Vagina (tissue), 2 donors: ENCODE measurements around the gene ALPK1. TPM values are rescaled to one million over a fixed set of nuclear protein-coding genes. Genes with fewer than 3 reads are reported as not detected.
A peak's percentile ranks its signal among the peaks of the same experiment; 100 is the strongest.
"Not testable (repeated sequence)": the region's sequence is repeated elsewhere in the genome, so short reads cannot be mapped to it uniquely, and the experiment has no call there.

Source experiments
- DNase-seq, 2 donors: peaks; one replicate each; pipeline ENCODE4 v3.0.0-alpha.2; 2017; ENCODE audit errors: extremely low spot score in 2 of 2
- H3K27ac ChIP-seq: fragments of 200-600 bp; sonication (generic); one replicate; pipeline ENCODE4 v1.5.1; 2019
- H3K27me3 ChIP-seq: fragments of 200-600 bp; sonication (generic); one replicate; pipeline ENCODE4 v1.5.1; 2019
- H3K36me3 ChIP-seq, 2 donors: fragments of 200-600 bp; sonication (generic); one replicate each; pipeline ENCODE4 v1.5.1; 2017 to 2019
- H3K4me1 ChIP-seq: fragments of 200-600 bp; sonication (generic); one replicate; pipeline ENCODE4 v1.5.1; 2019
- H3K4me3 ChIP-seq, 2 donors: fragments of 200-600 bp; sonication (generic); 1 replicate in 1 of 2; 2 replicates in 1 of 2; pipeline ENCODE4 v1.5.1; 2016 to 2019
- H3K9me3 ChIP-seq: fragments of 200-600 bp; sonication (generic); one replicate; pipeline ENCODE4 v1.5.1; 2019
- POLR2A ChIP-seq, 2 donors: fragments of 450-650 bp; IDR thresholded peaks; one replicate each; pipeline ENCODE4 v1.6.1; 2017; ENCODE audit warnings: antibody characterized with exemption in 2 of 2, mild to moderate bottlenecking in 2 of 2, moderate library complexity in 2 of 2
- POLR2AphosphoS5 ChIP-seq, 2 donors: sonication (generic); formaldehyde crosslinking; IDR thresholded peaks; one replicate each; pipeline ENCODE4 v1.9.0; 2017; ENCODE audit warnings: antibody characterized with exemption in 2 of 2, mild to moderate bottlenecking in 2 of 2, low read depth in 1 of 2; ENCODE audit not compliant: insufficient read depth in 1 of 2
- intact Hi-C: fragments of 100-400 bp; cut with DNase I; formaldehyde crosslinking; loops from one replicate; pipeline ENCODE4 v1.15.1; 2023
- total RNA-seq: library from RNA; depleted of rRNA; stranded (reverse); fragments of >200 nt; gene quantifications from one replicate; pipeline ENCODE4 v1.2.3, GENCODE V29; 2016
- TF ChIP-seq, protein P1 (sequence below), 3 experiments: fragments of 450-650 bp in 2 of 3; fragments of 200-600 bp in 1 of 3; sonication (generic) in 1 of 3; IDR thresholded peaks; one replicate each; pipeline ENCODE4 v1.5.1; 2017 to 2019; ENCODE audit warnings: antibody characterized with exemption in 3 of 3, mild to moderate bottlenecking in 2 of 3, moderate library complexity in 2 of 3

ALPK1 gene
- total RNA-seq, 1 donor from 2014 or later = 32.2 TPM

DNA sequence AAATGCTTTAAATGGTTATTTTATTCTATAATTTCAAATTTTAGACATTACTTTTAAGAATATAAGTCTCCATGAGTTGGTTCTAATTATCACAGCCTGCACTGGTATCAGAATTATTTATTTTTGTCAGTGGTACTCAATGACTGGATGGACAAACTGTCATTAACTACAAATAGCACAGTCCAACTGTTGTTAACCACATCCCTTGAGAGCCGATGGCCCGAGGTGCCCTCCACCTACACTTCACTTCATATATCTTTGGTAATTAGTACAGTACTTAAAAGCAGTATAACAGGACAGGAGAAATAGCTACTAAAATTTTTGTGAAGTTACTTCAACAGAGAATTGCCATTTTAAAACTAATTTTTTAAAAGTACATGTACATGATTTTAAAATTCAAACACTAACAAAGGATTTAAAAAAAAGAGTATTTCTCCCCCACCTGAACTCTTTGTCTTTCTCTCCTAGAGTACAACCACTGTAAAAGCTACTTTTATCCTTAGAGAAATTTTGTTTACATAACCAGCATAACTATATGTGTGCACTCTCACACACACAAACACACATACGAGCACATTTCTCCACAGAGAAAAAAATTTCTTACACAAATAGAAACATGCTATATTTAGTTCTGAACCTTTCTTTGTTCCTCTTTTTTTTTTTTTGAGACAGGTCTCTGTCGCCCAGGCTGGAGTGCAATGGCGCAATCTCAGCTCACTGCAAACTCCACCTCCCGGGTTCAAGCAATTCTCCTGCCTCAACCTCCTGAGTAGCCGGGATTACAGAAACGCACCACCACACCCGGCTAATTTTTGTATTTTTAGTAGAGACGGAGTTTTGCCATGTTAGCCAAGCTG lies 17.9 kb upstream of the ALPK1 start:
- no peaks in the 10 kb centered on the region for H3K9me3 ChIP-seq
- H3K27me3 ChIP-seq = no peaks in the 10 kb centered on the region
- peaks cover 0 to 9% of the 10 kb centered on the region in 2 donors for H3K36me3 ChIP-seq
- H3K4me3 ChIP-seq = no peak overlapping the region
- H3K4me1 ChIP-seq = peaks cover 33% of the 10 kb centered on the region
- intact Hi-C loops = no loop called here
- TF ChIP-seq POLR2A (IDR thresholded peaks at IDR 0.05) (no peak), POLR2AphosphoS5 (IDR thresholded peaks at IDR 0.05; ENCODE audit: insufficient read depth in 1 of 2, low read depth in 1 of 2) (no peak)
- TF ChIP-seq, protein P1, sequence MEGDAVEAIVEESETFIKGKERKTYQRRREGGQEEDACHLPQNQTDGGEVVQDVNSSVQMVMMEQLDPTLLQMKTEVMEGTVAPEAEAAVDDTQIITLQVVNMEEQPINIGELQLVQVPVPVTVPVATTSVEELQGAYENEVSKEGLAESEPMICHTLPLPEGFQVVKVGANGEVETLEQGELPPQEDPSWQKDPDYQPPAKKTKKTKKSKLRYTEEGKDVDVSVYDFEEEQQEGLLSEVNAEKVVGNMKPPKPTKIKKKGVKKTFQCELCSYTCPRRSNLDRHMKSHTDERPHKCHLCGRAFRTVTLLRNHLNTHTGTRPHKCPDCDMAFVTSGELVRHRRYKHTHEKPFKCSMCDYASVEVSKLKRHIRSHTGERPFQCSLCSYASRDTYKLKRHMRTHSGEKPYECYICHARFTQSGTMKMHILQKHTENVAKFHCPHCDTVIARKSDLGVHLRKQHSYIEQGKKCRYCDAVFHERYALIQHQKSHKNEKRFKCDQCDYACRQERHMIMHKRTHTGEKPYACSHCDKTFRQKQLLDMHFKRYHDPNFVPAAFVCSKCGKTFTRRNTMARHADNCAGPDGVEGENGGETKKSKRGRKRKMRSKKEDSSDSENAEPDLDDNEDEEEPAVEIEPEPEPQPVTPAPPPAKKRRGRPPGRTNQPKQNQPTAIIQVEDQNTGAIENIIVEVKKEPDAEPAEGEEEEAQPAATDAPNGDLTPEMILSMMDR (IDR thresholded peaks at IDR 0.05) = no peak
- no peak for DNase-seq
- H3K27ac ChIP-seq = no peak overlapping the region

DNA sequence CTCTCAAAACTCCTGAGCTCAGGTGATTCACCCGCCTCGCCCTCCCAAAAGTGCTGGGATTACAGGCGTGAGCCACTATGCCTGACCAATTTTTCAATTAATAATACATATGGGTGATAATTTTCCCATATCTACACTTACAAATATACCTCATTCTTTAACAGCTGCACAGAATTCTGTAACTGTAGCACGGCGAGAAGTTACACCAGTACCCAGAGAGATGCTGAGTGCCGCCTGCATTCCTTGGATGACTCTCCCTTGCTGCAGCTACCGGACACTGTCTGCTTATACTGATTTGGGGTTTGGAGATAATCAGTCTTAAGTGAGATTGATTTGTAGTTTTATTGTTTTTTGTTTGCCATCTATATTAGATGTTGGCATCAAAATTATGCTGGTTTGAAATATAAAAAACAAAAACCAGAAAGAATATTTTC lies 17.3 kb upstream of the ALPK1 start:
- Histone ChIP-seq H3K4me3 (no peak overlapping the region), H3K4me1 (peaks cover 39% of the 10 kb centered on the region), H3K36me3 (peaks cover 0 to 9% of the 10 kb centered on the region in 2 donors), H3K9me3 (no peaks in the 10 kb centered on the region), H3K27me3 (no peaks in the 10 kb centered on the region), H3K27ac (no peak overlapping the region)
- intact Hi-C loops = loop anchor here (10.0 kb wide), 1 partner anchor 45 kb away; the partner anchor contains the start of gene AP1AR
- DNase-seq = no peak
- no peak for TF ChIP-seq POLR2AphosphoS5 (IDR thresholded peaks at IDR 0.05; ENCODE audit: insufficient read depth in 1 of 2, low read depth in 1 of 2)
- no peak for TF ChIP-seq POLR2A (IDR thresholded peaks at IDR 0.05)
- TF ChIP-seq, protein P1 (IDR thresholded peaks at IDR 0.05) = no peak

DNA sequence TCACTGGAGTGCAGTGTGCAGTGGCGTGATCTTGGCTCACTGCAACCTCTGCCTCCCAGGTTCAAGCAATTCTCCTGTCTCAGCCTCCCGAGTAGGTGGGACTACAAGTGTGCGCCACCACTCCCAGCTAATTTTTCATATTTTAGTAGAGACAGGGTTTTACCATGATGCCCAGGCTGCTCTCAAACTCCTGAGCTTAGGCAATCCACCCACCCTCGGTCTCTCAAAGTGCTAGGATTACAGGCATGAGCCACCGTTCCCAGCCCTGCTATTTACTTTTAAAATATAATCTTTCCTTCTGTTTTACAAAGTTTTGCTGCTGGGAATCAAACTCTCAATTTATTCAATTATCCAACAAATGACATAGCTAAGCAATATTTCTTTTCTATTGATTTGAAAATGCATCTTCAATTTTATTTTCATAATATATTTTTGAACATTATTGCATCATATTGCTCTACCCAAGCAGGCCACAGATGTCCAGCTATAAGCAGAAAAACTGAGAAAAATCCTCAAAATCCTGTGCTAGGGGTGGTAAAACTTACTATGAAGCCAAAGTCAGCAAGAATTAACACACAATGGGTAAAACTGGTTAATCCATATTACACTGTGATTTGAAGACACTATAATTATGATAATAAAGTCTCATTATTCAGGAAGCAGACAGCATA lies 16.6 kb upstream of the ALPK1 start:
- no peak for DNase-seq
- intact Hi-C loops = loop anchor here (10.0 kb wide), 1 partner anchor 46 kb away; the partner anchor contains the start of gene AP1AR
- no peaks in the 10 kb centered on the region for H3K27me3 ChIP-seq
- H3K36me3 ChIP-seq = peaks cover 0 to 9% of the 10 kb centered on the region in 2 donors
- H3K4me3 ChIP-seq = no peak overlapping the region
- peaks cover 42% of the 10 kb centered on the region for H3K4me1 ChIP-seq
- no peak overlapping the region for H3K27ac ChIP-seq
- no peaks in the 10 kb centered on the region for H3K9me3 ChIP-seq
- TF ChIP-seq POLR2AphosphoS5 (IDR thresholded peaks at IDR 0.05; ENCODE audit: insufficient read depth in 1 of 2, low read depth in 1 of 2) = no peak
- no peak for TF ChIP-seq POLR2A (IDR thresholded peaks at IDR 0.05)
- TF ChIP-seq, protein P1 (IDR thresholded peaks at IDR 0.05) = no peak

DNA sequence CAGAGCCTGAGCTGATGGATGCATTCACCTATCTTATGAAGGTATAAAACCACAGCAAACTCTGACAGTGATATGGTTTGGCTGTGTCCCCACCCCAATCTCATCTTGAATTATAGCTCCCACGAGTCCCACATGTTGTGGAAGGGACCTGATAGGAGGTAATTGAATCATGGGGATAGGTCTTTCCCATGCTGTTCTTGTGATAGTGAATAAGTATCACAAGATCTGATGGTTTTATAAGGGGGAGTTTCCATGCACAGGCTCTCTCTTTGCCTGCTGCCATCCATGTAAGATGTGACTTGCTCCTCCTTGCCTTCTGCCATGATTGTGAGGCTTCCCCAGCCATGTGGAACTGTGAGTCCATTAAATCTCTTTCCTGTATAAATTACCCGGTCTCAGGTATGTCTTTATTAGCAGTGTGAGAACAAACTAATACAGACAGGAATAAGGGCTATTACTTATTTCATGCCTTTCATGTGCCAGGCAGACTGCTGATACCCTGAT lies 15.2 kb upstream of the ALPK1 start:
- not testable (repeated sequence) for H3K9me3 ChIP-seq, DNase-seq, H3K27ac ChIP-seq, H3K4me3 ChIP-seq, H3K36me3 ChIP-seq, H3K27me3 ChIP-seq
- intact Hi-C loops = loop anchor here (10.0 kb wide), 1 partner anchor 47 kb away; the partner anchor contains the start of gene AP1AR
- peaks cover 34% of the 10 kb centered on the region for H3K4me1 ChIP-seq

DNA sequence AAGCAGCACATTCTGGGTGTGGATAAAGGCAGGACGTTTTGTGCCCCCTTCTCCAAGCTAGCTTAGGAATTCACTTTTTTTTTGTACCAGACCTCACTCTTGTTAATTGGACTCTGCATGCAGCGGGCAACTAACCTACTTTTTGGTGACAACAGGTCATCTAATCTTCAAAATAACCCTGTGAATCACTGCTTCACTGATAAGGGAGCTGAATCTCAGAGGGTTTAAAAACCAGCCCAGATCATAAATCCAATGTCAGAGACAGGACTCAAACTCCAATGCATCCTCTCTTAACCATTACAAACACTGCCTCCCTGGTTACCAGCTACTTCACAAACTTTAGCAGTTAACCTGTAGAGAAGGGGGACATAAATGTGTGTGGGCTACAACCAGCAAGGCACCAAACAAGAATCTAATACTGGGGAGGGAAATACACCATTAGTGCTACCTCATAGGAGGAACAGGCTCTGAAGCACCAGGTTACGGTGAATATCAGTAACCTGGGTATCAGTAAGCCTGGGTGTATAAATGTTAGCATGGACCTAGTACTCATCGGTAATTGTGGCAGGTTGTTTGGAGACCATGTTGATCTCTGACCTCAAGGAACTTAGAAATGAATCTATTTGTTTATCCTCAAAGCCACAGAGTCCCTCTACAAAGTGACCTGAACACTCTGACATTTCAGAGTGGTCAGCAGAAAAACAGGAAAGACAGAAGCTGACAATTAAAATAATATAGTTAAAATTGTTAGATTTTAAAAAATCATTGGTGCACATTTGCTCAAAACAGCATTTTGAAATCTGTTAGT lies 14.1 kb upstream of the ALPK1 start:
- TF ChIP-seq, protein P1 (IDR thresholded peaks at IDR 0.05) = no peak
- no peak for TF ChIP-seq POLR2AphosphoS5 (IDR thresholded peaks at IDR 0.05; ENCODE audit: insufficient read depth in 1 of 2, low read depth in 1 of 2)
- TF ChIP-seq POLR2A (IDR thresholded peaks at IDR 0.05) = no peak
- H3K27me3 ChIP-seq = no peaks in the 10 kb centered on the region
- no peak for DNase-seq
- intact Hi-C loops = loop anchor here (10.0 kb wide), 1 partner anchor 48 kb away; the partner anchor contains the start of gene AP1AR
- H3K9me3 ChIP-seq = no peaks in the 10 kb centered on the region
- peak overlapping the region; percentile 88 for H3K27ac ChIP-seq
- peaks cover 31% of the 10 kb centered on the region for H3K4me1 ChIP-seq
- H3K36me3 ChIP-seq = no peaks in the 10 kb centered on the region
- no peak overlapping the region for H3K4me3 ChIP-seq
